Measurements from ENCODE around the gene DAPK1.
A peak's percentile ranks its signal among the peaks of the same experiment; 100 is the strongest.
"Not testable (repeated sequence)": the region's sequence is repeated elsewhere in the genome, so short reads cannot be mapped to it uniquely, and the experiment has no call there.

Gene DAPK1

GRCh38 chr9:87718852-87719612, 221.4 kb downstream of the DAPK1 start:
- no peak for DNase-seq

DNA sequence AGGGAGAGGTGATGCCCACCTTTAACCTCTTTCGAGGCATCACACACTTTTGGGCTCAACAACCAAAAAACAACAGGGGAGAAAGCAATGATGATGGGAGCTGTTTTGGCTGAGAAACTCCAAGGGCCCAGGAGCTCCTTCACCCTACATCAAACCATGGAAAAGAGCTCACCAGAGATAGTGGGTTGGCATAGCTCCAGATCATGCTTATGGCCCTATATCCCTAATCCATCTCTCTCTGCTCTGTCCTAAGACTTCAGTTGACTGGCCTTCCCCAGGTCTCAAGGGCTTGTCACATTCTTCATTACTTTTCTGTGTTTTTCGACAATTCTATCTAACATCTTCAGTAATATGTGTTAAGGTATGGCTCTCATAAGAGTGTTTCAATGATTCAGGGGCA, 222.5 kb downstream of the DAPK1 start:
- no peak for DNase-seq

DNA sequence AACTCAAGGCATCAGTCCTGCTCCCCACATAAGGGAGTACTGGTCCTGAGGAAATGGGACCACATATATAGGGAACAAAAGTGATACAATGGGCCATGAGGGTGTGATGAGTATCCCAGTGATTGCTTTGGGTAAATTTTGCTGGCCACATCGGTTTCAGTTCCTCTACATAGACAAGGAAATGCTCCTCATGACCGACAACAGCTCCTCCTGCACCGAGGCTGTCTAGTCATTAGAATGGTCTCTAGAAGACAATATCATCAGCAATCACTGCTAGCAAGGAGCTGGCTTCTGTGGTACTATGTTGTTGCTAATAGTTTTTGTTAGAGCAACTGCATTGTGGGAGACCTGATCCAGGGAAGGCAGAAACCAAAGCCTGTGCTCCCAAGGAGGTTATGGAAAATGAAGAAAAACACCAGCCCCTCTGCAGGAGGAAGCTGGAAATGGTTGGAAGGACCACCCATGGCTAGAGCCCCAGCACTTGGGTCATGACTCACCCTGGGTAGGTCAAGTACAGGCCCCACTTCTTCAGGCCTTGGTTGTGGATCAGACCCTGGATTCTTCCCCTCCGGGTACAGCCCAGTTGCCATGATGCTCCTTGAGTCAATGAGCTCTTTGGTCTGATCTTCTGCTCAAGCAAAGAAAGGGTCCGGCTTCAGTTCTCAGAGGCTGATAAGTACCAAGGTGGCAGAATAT, 224.9 kb downstream of the DAPK1 start:
- peak; percentile 12 for DNase-seq

GRCh38 chr9:87725356-87725899, 227.8 kb downstream of the DAPK1 start:
- DNase-seq, result peak; percentile 62

GRCh38 chr9:87725900-87726709, 228.4 kb downstream of the DAPK1 start, which contains the start of gene CTSL:
TSS of gene CTSL (plus strand) at chr9:87726119. CDS start at chr9:87727604, 1,485 bp downstream.
- DNase-seq, result peak; percentile 96

- DNase-seq, result no peak
Observed at GRCh38 chr9:87729246-87729645, 231.6 kb downstream of the DAPK1 start.

DNA sequence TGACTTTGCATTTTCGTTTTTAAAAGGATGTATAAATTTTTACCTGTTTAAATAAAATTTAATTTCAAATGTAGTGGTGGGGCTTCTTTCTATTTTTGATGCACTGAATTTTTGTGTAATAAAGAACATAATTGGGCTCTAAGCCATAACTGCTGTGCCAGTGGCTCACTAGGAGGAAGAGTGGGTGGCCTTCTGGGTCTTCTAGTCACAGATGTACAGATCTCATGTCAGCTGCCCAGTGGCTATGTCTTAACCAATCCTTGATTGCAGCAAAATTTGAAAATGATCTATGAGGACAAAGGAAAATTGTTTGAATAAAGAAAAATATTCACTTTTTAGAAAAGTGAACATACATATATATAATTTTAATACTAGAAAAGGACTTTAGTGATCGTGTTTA, 233.7 kb downstream of the DAPK1 start:
- no peak for DNase-seq

DNA sequence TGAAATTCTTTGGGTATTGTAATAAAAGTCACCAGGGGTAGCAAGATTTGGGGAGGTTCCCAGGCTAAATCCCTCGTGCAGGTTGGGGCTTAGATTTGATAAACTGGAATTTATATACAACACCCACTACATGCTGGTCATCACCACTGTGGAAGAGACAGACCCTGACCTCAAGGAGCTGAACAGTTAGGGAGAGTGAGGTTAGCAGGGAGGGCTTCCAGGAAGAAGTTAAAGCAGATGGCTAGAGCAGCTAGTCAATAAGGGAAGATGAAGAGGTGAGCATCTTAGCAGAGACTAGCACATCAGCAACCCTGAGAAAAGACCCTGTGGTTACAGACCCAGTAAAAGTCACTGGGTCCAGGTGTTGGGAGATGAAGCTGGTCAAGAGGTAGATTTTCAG, 234.7 kb downstream of the DAPK1 start:
- no peak for DNase-seq

DNA sequence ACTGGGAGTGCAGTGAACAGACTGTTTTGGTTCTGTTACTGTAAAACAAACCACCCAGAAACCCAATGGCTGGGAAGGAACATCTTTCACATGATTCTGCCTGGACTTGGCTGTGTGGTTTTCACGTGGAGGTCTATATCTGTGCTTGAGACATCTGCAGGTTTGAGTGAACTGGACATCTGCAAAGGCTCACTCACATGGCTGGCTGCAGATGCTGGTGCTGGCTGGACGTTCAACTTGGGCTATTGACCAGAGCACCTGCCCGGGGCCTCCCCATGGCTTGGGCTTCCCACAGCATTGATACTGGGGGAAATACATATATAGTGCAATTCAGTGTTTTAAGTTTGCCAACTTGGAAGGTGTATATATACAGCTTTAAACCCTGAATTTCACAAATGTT, 235.1 kb downstream of the DAPK1 start:
- no peak for DNase-seq

GRCh38 chr9:87733273-87734052, 235.8 kb downstream of the DAPK1 start:
- no peak for DNase-seq

- DNase-seq, result no peak
Observed at GRCh38 chr9:87734106-87734505, 236.4 kb downstream of the DAPK1 start.

DNA sequence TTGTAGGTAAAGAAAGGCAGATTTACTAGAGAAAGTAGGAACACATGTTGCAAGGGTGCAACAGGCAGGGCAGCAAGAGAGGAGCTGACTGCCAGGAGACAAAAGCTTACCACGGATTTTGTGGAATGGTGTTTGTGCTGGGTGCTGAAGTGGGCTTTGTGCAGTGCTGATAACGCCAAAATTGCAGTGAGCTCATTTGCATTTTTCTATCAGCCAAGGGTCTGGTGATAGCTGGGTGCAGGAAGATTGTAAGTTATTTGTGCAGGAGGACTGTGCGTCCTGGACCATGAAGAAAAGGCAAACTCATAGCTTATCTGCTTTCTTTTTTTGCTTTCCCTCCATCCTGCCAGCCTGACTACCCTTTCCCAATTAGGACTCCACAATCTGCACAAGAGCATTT, 241.9 kb downstream of the DAPK1 start:
- DNase-seq, result no peak

DNA sequence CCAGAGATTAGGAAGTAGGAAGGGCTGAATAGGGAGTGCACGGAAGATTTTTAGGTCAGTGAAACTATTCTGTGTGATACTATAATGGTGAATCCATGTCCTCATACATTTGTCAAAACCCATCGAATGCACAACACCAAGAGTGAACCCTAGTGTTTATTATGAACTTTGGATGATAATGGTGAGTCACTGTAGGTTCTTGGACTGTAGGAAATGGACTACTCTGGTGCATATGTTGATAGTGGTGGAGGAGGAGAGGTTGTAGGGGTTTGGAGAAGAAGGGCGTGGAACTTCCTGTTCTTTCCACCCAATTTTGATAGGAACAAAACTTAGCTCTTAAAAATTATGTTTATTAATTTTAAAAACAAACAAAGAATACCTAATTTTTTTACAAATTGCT, 242.5 kb downstream of the DAPK1 start:
- DNase-seq, result no peak

DNA sequence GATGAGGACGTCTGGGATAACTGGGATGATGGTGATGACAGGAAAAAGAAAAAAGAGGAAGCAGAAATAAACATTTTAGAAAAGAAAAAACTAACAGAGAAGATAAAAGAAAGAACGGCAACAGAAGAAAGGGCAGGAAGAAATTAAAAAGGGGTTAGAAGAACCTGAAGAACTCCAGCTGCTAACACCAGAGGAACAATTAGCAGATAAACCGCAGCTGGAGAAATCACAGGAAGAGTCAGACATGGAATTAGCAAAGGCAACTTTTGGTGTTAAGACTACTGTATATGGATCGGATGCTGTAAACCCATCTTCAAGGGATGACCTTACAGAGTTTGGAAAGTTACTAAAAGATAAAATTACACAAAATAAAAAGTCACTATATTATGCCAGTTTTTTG, 243.7 kb downstream of the DAPK1 start:
- DNase-seq, result no peak

- DNase-seq, result no peak
Observed at GRCh38 chr9:87741891-87742290, 244.2 kb downstream of the DAPK1 start.

DNA sequence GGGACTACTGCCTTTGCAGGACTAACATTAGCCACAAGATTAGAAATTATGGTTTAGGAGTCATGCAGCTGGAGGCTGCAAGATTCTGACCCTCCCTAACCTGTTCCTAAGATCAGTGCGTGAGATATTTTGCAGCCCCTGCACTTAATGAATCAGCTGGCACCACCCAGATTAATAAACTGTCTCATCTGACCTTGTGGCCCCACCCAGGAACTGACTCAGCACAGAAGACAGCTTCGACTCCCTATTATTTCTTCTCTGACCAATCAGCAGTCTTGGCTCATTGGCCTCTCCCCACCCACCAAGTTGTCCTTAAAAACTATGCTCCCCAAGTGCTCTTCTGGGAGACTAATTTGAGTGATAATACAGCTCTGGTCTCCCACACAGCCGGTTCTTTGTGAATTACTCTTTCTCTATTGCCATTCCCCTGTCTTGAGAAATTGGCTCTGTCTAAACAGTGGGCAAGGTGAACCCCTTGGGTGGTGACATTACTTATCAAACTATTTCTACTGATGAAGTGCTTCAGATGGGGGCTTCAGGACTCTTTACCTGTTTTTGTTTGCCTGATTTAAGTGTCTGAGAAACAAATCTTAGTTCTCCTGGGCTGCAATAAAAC, 245.3 kb downstream of the DAPK1 start:
- no peak for DNase-seq

DNA sequence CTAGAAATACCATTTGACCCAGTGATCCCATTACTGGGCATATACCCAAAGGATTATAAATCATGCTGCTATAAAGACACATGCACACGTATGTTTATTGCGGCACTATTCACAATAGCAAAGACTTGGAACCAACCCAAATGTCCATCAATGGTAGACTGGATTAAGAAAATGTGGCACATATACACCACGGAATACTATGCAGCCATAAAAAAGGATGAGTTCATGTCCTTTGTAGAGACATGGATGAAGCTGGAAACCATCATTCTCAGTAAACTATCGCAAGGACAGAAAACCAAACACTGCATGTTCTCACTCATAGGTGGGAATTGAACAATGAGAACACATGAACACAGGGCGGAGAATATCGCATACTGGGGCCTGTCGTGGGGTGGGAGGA, 246.6 kb downstream of the DAPK1 start:
- not testable (repeated sequence) for DNase-seq

DNA sequence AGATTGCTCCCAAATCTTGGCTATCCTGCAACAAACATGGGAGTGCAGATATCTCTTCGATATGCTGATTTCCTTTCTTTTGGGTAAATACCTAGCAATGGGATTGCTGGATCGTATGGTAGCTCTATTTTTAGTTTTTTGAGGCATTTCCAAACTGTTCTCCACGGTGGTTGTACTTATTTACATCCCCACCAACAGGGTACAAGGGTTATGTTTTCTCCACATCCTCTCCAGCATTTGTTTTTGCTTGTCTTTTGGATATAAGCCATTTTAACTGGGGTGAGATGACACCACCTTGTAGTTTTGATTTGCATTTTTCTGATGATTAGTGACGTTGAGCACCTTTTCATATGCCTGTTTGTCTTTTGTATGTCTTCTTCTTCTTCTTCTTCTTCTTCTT, 248.5 kb downstream of the DAPK1 start:
- DNase-seq, result no peak

- DNase-seq, result no peak
Observed at GRCh38 chr9:87748881-87749280, 251.2 kb downstream of the DAPK1 start.

DNA sequence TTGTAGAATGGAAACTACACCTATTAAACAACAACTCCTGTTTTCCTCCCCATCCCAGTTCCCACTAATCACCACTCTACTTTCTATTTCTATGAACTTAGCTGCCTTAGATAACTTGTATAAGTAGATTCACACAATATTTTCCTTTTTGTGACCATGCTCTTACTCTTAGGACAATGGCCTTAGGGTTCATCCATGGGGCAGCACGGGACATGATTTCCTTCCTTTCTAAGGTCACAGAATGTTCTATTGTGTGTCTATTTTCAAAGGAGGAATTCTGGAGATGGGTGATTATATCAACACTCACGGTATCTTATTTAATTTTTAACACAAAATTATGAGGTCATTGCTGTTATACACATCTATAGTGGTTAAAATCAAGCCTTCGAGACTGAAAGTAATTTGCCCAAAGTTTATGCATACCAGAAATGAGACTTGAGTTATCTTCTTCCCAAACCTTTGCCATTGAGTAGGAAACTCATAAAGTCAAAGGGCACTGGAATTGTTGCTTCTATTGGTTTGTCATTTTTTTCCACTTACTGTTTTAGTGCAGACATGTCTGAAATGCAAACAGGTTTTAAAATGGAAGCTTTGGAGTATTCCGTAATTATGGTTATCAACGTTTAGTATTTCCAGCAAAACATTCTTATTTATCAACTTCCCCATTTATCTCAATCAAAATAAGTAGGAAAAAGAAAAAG, 251.8 kb downstream of the DAPK1 start:
- DNase-seq, result no peak

DNA sequence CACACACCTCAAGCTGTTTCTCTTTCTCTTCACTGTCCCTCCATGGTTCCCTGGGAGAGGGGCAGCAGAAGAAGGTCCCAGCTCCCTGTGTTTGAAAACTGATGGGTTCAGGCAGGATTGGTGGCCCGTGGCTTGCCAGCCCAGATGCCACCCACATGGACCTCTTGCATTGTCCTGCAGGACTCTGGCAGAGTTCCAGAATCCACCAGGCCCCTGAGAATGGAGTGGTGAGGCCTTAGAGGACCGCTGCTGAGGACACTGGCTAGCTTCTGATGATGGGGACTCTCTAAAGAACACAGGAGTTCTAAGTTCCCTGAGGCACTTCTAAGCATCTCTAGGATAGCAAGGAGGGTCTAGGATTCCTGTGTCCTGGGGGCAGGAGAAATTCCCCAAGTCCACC, 253.1 kb downstream of the DAPK1 start:
- DNase-seq, result no peak

Measured in midbrain (tissue), 1 donor.